ENCODE results near the gene NOP9.

DNA sequence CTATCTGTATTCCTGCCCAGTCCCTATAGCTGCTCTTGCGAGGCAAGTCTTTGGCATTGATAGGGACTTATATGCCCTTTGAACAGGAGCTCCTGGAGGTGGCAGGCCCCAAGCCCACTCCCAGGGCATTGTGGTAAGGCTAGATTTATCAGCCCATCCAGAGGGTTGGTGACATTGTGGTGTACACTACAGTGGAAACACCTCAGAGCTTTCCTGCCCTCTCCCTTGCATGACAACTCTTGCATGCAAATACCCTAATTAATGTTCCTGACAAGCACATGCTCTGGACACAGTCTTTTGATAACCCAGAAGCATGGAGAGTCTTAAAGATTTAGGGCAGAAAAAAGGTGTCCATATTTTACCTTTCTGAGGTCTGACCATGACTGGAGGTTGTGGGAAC is 41.0 kb downstream of the NOP9 start:
- TF ChIP-seq CTCF (IDR thresholded peaks at IDR 0.05; ENCODE audit: low read length) (no peak), EZH2 (IDR thresholded peaks at IDR 0.05; ENCODE audit: borderline replicate concordance, low read length) (no peak)
